ENCODE measurements around the gene PRR33. TPM values are rescaled to one million over a fixed set of nuclear protein-coding genes. Genes with fewer than 3 reads are reported as not detected.

The PRR33 gene
- total RNA-seq, 1 donor from 2014 or later, result not detected

DNA sequence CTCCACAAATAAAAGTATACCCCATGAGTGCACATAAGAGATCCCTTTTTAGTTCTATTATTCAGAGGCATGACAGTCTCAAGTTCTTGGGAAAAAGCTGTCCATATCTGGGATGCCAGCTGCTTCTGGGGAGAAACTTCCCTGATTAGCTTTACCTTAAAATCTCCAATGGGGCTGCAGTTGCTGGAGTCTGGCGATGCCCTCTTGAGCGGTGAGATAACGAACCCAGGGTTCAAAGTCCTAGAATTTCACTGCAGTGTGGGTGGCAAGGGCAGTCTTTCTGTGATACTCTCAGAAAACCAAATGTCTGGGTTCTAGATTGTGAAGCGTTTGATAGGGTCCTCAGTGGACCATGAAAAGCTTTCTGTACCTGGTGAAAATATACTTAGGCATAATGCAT, 7.4 kb upstream of the PRR33 start:
- no peak overlapping the region for H3K27ac Mint-ChIP-seq
- H3K36me3 Mint-ChIP-seq (ENCODE audit: insufficient read depth), result no peaks in the 10 kb centered on the region
- peaks cover 13% of the 10 kb centered on the region for H3K4me1 Mint-ChIP-seq (ENCODE audit: low read depth)
- H3K4me3 Mint-ChIP-seq (ENCODE audit: low read depth), result no peak overlapping the region
- TF ChIP-seq, protein P1, sequence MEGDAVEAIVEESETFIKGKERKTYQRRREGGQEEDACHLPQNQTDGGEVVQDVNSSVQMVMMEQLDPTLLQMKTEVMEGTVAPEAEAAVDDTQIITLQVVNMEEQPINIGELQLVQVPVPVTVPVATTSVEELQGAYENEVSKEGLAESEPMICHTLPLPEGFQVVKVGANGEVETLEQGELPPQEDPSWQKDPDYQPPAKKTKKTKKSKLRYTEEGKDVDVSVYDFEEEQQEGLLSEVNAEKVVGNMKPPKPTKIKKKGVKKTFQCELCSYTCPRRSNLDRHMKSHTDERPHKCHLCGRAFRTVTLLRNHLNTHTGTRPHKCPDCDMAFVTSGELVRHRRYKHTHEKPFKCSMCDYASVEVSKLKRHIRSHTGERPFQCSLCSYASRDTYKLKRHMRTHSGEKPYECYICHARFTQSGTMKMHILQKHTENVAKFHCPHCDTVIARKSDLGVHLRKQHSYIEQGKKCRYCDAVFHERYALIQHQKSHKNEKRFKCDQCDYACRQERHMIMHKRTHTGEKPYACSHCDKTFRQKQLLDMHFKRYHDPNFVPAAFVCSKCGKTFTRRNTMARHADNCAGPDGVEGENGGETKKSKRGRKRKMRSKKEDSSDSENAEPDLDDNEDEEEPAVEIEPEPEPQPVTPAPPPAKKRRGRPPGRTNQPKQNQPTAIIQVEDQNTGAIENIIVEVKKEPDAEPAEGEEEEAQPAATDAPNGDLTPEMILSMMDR (IDR thresholded peaks at IDR 0.05; ENCODE audit: unreplicated experiment), result no peak
- peaks cover 5% of the 10 kb centered on the region for H3K9me3 Mint-ChIP-seq (ENCODE audit: low read depth)
- DNase-seq (ENCODE audit: low spot score, unreplicated experiment), result no peak
- H3K27me3 Mint-ChIP-seq, result peaks cover 17% of the 10 kb centered on the region

DNA sequence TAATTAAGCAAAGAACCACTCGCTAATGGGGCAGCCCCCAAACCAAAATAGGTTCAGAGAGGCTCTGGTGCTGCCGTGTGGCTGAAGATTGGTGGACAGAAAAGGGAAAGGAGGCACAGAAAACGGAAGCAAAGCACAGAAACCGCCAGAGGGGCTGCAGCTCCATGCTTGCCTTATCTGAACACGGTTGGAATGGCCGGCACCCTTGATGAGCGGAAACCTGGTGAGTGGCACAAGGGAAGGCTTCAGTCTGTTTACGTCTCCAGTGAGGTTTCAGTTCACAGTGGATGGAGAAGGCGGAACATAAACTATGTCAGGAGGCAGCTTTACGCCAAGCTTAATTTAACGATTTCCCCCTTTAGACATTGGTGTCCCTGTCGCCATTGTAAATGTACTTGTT, 5.2 kb upstream of the PRR33 start:
- H3K4me3 Mint-ChIP-seq (ENCODE audit: low read depth), result no peak overlapping the region
- no peaks in the 10 kb centered on the region for H3K36me3 Mint-ChIP-seq (ENCODE audit: insufficient read depth)
- peaks cover 5% of the 10 kb centered on the region for H3K9me3 Mint-ChIP-seq (ENCODE audit: low read depth)
- TF ChIP-seq, protein P1 (IDR thresholded peaks at IDR 0.05; ENCODE audit: unreplicated experiment), result no peak
- peaks cover 13% of the 10 kb centered on the region for H3K4me1 Mint-ChIP-seq (ENCODE audit: low read depth)
- no peak overlapping the region for H3K27ac Mint-ChIP-seq
- H3K27me3 Mint-ChIP-seq, result peaks cover 23% of the 10 kb centered on the region
- no peak for DNase-seq (ENCODE audit: low spot score, unreplicated experiment)

DNA sequence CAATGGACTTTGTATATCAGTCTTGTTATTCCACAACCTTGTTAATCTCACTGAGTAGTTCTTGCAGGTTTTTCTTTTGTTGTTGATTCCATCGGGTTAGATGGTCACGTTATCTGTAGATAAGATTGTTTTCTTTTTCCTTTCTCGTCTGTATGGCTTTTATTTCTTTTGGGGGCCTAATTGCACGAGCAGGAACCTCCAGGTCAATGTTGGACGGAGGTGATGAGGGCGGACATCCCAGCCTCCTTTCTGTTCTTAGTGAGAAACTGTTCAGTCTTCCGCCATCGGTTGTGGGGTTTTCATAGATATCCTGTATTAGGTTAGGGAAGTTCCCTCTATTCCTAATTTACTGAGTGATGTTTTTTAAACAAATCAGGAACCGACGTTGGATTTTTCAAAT, 4.8 kb upstream of the PRR33 start:
- Mint-ChIP-seq H3K9me3 (ENCODE audit: low read depth) (peaks cover 5% of the 10 kb centered on the region), H3K27ac (no peak overlapping the region), H3K27me3 (peaks cover 22% of the 10 kb centered on the region), H3K36me3 (ENCODE audit: insufficient read depth) (no peaks in the 10 kb centered on the region), H3K4me1 (ENCODE audit: low read depth) (peaks cover 13% of the 10 kb centered on the region), H3K4me3 (ENCODE audit: low read depth) (no peak overlapping the region)
- TF ChIP-seq, protein P1 (IDR thresholded peaks at IDR 0.05; ENCODE audit: unreplicated experiment), result no peak
- DNase-seq (ENCODE audit: low spot score, unreplicated experiment), result no peak

DNA sequence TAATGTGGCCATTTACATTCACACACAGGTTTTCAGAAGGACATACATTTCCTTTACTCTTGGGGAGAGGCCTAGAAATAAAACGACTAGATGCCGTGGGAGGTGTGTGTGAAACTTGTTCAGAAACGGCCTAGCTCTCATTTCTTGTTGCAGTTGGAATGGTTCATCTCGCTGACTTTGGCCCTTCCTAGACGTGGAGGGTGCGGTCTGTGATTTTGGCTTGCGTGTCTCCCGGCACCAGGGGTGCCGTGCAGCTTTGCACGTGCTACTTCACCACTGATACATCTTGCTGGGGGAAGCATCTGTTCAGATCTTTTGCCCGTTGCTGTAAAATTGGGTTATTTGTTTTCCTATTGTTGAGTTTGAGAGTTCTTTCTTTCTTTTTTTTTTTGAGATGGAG, 3.1 kb upstream of the PRR33 start:
- peaks cover 11% of the 10 kb centered on the region for H3K4me1 Mint-ChIP-seq (ENCODE audit: low read depth)
- H3K27ac Mint-ChIP-seq, result no peak overlapping the region
- no peaks in the 10 kb centered on the region for H3K36me3 Mint-ChIP-seq (ENCODE audit: insufficient read depth)
- no peak for DNase-seq (ENCODE audit: low spot score, unreplicated experiment)
- H3K9me3 Mint-ChIP-seq (ENCODE audit: low read depth), result peaks cover 5% of the 10 kb centered on the region
- no peak overlapping the region for H3K4me3 Mint-ChIP-seq (ENCODE audit: low read depth)
- peaks cover 20% of the 10 kb centered on the region for H3K27me3 Mint-ChIP-seq
- TF ChIP-seq, protein P1 (IDR thresholded peaks at IDR 0.05; ENCODE audit: unreplicated experiment), result no peak

DNA sequence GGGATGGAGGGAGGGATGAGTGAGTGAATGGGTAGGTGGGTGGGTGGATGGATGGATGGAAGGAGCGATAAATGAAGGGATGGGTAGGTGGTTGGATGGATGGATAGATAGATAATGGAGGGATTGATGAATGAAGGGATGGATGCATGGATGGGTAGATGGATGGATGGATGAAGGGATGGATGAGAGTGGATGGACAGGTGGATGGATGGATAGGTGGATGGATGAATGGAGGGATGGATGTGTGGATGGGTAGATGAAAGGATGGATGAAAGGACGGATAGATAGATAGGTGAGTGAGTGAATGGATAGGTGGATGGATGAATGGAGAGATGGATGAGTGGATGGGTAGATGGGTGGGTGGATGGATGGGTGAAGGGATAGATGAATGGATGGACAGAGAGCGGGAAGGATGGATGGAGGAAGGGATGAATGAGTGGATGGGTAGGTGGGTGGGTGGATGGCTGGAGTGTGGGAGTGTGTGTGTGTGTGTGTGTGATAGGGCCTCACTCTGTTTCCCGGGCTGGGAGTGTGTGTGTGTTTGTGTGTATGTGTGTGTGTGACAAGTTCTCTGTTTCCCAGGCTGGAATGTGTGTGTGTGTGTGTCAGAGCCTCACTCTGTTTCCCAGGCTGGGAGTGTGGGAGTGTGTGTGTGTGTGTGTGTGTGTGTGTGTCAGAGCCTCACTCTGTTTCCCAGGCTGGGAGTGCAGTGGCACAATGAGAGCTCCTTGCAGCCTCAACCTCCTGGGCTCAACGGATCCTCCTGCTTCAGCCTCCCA, 2.1 kb upstream of the PRR33 start:
- peaks cover 5% of the 10 kb centered on the region for H3K9me3 Mint-ChIP-seq (ENCODE audit: low read depth)
- TF ChIP-seq, protein P1 (IDR thresholded peaks at IDR 0.05; ENCODE audit: unreplicated experiment), result no peak
- H3K27ac Mint-ChIP-seq, result no peak overlapping the region
- H3K4me1 Mint-ChIP-seq (ENCODE audit: low read depth), result peaks cover 6% of the 10 kb centered on the region
- no peak overlapping the region for H3K4me3 Mint-ChIP-seq (ENCODE audit: low read depth)
- H3K27me3 Mint-ChIP-seq, result peaks cover 19% of the 10 kb centered on the region
- H3K36me3 Mint-ChIP-seq (ENCODE audit: insufficient read depth), result no peaks in the 10 kb centered on the region
- DNase-seq (ENCODE audit: low spot score, unreplicated experiment), result no peak

Data from progenitor cell of endocrine pancreas (in vitro differentiated cells).